Activated naive CD8-positive, alpha-beta T cell treated with anti-CD3 and anti-CD28 coated beads for 36 hours (primary cell): Measurements from ENCODE around the gene POLL. TPM values are rescaled to one million over a fixed set of nuclear protein-coding genes. Genes with fewer than 3 reads are reported as not detected.
A peak's percentile ranks its signal among the peaks of the same experiment; 100 is the strongest.
"Not testable (repeated sequence)": the region's sequence is repeated elsewhere in the genome, so short reads cannot be mapped to it uniquely, and the experiment has no call there.

ENCODE experiments used
- DNase-seq: peaks from one replicate; pipeline ENCODE4 v3.0.0; 2021
- H3K27ac Mint-ChIP-seq: one replicate; pipeline ENCODE4 v1.8.0; 2022; ENCODE audit warnings: mild to moderate bottlenecking, moderate library complexity, mixed read lengths
- H3K27me3 Mint-ChIP-seq: one replicate; pipeline ENCODE4 v1.8.0; 2022; ENCODE audit warnings: mild to moderate bottlenecking, mixed read lengths
- H3K36me3 Mint-ChIP-seq: one replicate; pipeline ENCODE4 v1.8.0; 2021; ENCODE audit warnings: mild to moderate bottlenecking, mixed read lengths
- H3K4me1 Mint-ChIP-seq: one replicate; pipeline ENCODE4 v1.8.0; 2021; ENCODE audit warnings: mixed read lengths
- H3K4me3 Mint-ChIP-seq: one replicate; pipeline ENCODE4 v1.8.0; 2022; ENCODE audit warnings: mild to moderate bottlenecking, moderate library complexity, mixed read lengths
- H3K9me3 Mint-ChIP-seq: one replicate; pipeline ENCODE4 v1.8.0; 2022; ENCODE audit warnings: mixed read lengths
- total RNA-seq, 2 experiments: library from RNA; stranded (reverse); gene quantifications; one replicate each; pipeline ENCODE4 v1.2.3, GENCODE V29; 2021

Gene POLL
- total RNA-seq, 2 experiments from 2014 or later: 27.4 to 28.6 TPM

- no peak for DNase-seq
- Mint-ChIP-seq H3K36me3 (peaks cover 2% of the 10 kb centered on the region), H3K4me1 (peaks cover 9% of the 10 kb centered on the region), H3K27ac (no peak overlapping the region), H3K4me3 (no peak overlapping the region), H3K27me3 (no peaks in the 10 kb centered on the region), H3K9me3 (no peaks in the 10 kb centered on the region)
Measured at GRCh38 chr10:101615525-101616116, 27.6 kb upstream of the POLL start.

GRCh38 chr10:101614663-101615524 is 26.8 kb upstream of the POLL start:
- H3K27me3 Mint-ChIP-seq: no peaks in the 10 kb centered on the region
- H3K36me3 Mint-ChIP-seq: peaks cover 2% of the 10 kb centered on the region
- no peak for DNase-seq
- peaks cover 9% of the 10 kb centered on the region for H3K4me1 Mint-ChIP-seq
- no peak overlapping the region for H3K4me3 Mint-ChIP-seq
- no peak overlapping the region for H3K27ac Mint-ChIP-seq
- no peaks in the 10 kb centered on the region for H3K9me3 Mint-ChIP-seq

DNA sequence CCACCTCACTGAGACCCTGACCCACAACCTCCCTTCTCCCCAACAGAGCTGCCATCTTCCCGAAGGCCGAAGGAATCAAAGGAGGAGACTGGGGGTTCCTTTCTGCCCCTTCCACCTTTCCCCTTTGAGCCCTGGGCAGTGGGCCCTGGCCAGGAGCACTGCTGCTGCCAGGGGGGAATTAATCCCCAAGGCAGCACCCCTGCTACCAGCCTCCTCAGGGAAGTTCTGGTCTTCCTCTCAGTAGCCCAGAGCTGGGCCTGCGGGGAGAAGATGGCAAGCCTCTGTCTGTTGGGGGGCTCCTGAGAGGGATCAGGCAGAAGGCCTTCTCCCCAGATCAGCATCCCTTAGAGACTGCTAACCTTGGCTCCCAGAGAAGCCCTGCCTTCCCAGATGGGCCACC is 25.6 kb upstream of the POLL start:
- Mint-ChIP-seq H3K9me3 (no peaks in the 10 kb centered on the region), H3K36me3 (peaks cover 4% of the 10 kb centered on the region), H3K4me3 (no peak overlapping the region), H3K27me3 (no peaks in the 10 kb centered on the region), H3K27ac (no peak overlapping the region), H3K4me1 (peaks cover 9% of the 10 kb centered on the region)
- DNase-seq: no peak

- H3K4me3 Mint-ChIP-seq: no peak overlapping the region
- H3K27ac Mint-ChIP-seq: no peak overlapping the region
- no peak for DNase-seq
- H3K27me3 Mint-ChIP-seq: no peaks in the 10 kb centered on the region
- H3K4me1 Mint-ChIP-seq: peaks cover 9% of the 10 kb centered on the region
- H3K36me3 Mint-ChIP-seq: peaks cover 4% of the 10 kb centered on the region
- no peaks in the 10 kb centered on the region for H3K9me3 Mint-ChIP-seq
Measured at GRCh38 chr10:101612872-101613271, 24.8 kb upstream of the POLL start.

DNA sequence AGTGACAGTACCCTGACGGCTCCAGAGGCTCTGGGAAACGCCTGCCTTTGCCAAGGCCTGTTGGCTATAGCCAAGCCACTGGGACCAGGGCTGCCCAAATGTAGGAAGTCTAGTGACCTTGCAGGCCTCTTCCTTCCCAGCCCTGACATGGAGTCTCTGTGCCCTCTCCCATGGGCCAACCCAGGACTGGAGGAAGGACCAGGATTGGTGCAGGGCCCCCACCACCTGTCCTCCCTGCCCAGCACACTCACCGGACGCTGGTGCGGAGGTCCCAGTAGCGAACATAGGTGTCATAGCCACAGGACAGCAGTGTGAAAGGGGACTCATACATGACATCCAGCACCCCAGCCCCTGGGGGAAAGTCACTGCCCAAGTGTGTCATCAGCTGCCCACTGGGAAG is 24.0 kb upstream of the POLL start:
- H3K9me3 Mint-ChIP-seq: no peaks in the 10 kb centered on the region
- no peak overlapping the region for H3K27ac Mint-ChIP-seq
- peaks cover 4% of the 10 kb centered on the region for H3K36me3 Mint-ChIP-seq
- H3K4me1 Mint-ChIP-seq: peaks cover 5% of the 10 kb centered on the region
- no peaks in the 10 kb centered on the region for H3K27me3 Mint-ChIP-seq
- no peak overlapping the region for H3K4me3 Mint-ChIP-seq
- no peak for DNase-seq

DNA sequence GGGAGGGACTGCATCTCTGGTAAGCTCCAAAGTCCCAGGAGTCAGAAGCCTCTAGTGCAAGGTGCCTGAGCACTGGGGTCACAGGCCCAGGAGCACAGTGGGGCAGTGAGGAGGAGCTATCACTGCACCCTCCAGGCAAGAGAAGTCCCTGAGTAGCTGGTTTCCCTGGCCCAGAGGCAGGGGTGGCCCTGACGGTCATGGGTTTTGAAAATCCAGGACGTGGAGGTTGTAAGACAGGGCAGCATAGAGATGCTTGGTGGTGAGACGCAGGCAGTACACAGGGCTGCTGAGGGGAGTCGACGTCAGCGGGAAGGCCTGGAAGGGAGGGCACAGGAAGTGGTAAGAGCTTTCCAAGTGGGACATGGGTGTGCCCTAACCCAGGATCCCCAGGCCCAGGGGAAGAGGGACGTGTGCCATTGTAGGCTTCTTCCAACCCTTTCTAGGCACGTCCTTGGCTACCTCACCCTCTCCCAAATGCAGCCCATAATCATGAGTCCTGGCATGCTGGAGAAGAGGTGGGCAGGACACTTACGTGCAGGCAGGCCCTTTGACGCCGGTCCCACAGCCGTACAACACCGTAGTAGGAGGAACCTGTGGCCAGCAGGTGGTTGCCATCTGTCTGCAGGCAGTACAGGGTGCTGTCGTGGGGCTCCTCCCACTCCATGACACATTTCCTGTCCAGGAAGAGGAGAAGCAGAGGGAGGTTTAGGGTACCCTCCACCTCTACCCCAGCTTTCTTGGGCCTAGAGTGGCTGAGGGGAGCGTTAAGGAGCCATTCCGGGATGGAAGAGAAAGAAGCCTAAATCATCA is 23.2 kb upstream of the POLL start:
- peak overlapping the region; percentile 92 for H3K27ac Mint-ChIP-seq

DNA sequence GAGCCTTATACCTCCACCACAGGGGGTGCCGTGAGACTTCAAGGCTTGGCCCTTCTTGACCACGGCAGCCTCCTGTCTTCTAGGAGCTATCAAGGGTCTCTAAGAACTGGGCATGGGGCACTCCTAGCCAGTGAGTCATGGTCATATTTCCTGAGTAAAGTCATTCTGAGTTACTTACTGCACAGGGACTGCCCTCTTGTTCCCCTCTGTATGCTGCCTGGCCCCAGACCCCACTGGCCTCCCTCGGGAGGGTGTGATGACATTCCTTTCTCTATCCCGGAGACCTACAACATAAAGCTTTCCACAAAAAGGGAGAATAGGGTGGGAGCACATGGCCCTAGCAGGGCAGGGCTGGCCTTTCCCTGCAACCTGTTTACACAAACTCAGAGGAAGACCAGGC is 21.4 kb upstream of the POLL start:
- Mint-ChIP-seq H3K9me3 (no peaks in the 10 kb centered on the region), H3K36me3 (peaks cover 4% of the 10 kb centered on the region), H3K4me3 (no peak overlapping the region), H3K27me3 (no peaks in the 10 kb centered on the region), H3K27ac (peak overlapping the region; percentile 46), H3K4me1 (peaks cover 5% of the 10 kb centered on the region)
- DNase-seq: no peak

More for the DNA sequence above, 23.2 kb upstream of the POLL start:
- Mint-ChIP-seq H3K9me3 (no peaks in the 10 kb centered on the region), H3K27me3 (no peaks in the 10 kb centered on the region), H3K36me3 (peaks cover 4% of the 10 kb centered on the region), H3K4me3 (no peak overlapping the region), H3K4me1 (peaks cover 5% of the 10 kb centered on the region)
- no peak for DNase-seq

- no peak for DNase-seq
- H3K4me3 Mint-ChIP-seq: no peak overlapping the region
- peaks cover 5% of the 10 kb centered on the region for H3K4me1 Mint-ChIP-seq
- H3K27me3 Mint-ChIP-seq: no peaks in the 10 kb centered on the region
- H3K36me3 Mint-ChIP-seq: peaks cover 6% of the 10 kb centered on the region
- no peaks in the 10 kb centered on the region for H3K9me3 Mint-ChIP-seq
- H3K27ac Mint-ChIP-seq: no peak overlapping the region
Measured at GRCh38 chr10:101607124-101607523, 19.1 kb upstream of the POLL start.

DNA sequence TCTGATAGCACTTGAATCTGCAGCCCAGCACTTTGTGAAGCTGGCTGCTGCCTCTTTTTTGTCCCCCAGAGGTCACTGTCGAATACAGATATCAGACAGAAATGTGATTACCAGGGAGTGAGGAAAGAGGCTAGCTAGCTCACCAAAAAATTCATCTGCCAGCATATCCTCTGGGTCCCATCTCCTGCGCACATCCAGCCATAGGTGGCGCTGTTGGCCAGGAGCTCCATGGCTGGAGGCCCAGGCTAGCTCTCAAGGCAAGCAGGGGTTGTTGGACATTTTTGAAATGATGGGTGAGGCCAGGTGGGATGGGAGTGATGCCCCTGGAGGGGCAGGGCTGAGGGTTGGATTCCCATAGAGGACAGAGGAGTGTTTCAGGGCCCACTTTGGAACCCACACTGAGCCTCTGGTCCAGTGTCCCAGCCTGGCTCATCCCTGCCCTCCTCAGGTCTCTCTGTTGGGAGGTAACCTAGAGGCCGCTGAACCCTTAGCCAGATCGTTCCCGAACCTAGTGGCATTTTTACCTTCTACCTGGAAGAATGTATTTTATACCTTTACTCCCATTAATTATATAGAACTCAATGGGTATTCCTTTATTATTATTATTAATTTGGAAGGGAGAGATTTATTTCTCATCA is 14.8 kb upstream of the POLL start:
- no peak overlapping the region for H3K4me3 Mint-ChIP-seq
- H3K27ac Mint-ChIP-seq: no peak overlapping the region
- no peaks in the 10 kb centered on the region for H3K9me3 Mint-ChIP-seq
- H3K27me3 Mint-ChIP-seq: no peaks in the 10 kb centered on the region
- peaks cover 1% of the 10 kb centered on the region for H3K36me3 Mint-ChIP-seq
- peak; percentile 78 for DNase-seq
- no peaks in the 10 kb centered on the region for H3K4me1 Mint-ChIP-seq

DNA sequence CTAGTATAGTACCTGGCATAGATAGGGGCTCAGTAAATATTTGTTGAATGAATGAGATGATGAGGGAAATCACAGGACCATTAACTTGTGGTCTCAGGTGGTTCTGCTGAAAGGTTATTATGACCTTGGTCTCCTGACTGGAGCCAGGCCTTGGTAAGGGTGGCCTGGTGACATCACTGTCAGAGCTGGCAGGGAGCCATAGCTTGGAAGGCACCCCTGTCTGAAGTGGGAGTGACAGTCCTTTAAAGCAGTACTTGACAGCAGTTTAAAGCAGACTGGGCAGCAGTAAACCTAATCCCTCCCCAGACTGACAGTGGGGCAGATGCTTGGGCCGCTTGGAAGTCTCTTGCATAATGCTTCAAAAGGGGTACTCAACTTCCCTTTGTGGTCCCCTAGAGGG is 13.5 kb upstream of the POLL start:
- no peak for DNase-seq
- Mint-ChIP-seq H3K36me3 (peaks cover 1% of the 10 kb centered on the region), H3K4me1 (no peaks in the 10 kb centered on the region), H3K27ac (no peak overlapping the region), H3K27me3 (no peaks in the 10 kb centered on the region), H3K9me3 (no peaks in the 10 kb centered on the region), H3K4me3 (no peak overlapping the region)

DNA sequence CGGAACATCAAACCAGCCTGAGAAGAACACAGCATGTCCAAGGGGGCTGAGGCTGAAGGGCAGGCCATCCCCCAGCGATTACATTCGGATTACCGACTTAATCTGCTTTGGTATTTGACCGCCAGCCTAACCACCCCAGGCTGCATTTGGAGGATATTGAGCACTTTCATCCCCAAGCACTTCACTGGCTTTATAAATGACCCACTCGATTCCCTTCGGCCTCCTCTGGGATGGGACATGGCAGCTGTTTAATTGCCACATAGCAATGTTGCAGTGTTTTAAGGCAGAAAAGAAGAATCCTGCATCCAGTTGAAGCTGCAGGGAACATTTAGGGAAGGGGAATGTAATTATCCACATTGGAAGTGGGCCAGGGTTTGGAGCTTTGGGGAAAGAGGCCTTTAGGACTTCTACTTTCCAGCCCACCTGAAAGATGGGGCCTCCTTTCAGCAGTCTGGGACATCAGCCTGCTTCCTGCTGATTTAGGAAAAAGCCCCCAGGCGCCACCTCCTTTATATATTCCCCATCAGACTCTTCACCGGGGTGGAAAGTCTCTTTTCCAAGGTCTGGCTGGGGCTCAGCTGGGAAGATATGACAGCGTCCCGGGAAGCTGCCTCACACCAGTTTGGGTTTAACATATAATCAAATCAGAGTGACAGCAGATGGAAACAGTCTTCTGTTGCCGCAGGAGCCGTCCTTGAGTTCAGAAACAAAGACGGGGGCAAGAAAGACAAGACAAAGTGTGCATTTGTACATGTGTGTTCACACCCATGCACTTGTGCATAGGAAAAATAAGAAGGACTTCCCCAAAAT is 9.2 kb upstream of the POLL start:
- H3K4me1 Mint-ChIP-seq: no peaks in the 10 kb centered on the region

DNA sequence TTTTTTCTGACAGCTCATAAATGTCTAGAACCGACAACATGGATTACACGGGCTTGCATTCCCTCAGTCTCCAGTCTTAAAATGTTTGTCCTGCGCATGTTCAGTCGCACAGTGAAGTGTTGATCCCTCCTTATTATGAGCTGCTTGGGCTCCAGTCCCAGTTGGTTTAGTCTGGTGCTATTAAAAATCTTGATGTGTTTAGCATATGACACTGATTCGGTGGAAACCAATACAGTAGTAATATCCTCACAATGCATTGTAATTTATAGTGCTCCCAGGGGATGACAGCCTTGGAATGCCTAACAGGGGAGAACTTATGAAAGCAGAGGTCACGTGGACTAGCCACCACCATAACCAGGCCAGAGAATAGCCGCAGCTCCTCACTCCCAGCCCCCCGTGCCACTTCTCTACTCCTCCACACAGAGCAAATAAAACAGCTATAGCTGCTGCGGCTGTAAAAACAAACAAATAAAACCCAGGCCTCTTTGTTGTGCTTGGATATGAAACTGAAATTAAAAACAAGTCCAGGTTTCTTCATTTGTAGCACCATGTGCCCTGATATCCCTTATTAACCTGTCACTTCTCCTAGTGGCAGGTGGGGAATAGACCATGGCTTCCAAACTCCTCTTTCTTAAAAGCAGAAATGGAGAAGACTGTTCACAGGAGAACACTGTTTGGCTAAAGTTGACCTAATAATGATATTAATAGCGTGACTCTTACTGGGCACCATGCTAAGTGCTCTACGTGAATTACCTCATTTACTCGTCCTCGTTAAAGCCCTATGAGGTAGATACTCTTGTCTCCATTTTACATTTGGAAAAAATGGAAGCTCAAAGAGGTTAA is 7.8 kb upstream of the POLL start:
- Mint-ChIP-seq H3K9me3 (no peaks in the 10 kb centered on the region), H3K4me3 (no peak overlapping the region), H3K27me3 (no peaks in the 10 kb centered on the region), H3K27ac (no peak overlapping the region), H3K4me1 (no peaks in the 10 kb centered on the region), H3K36me3 (no peaks in the 10 kb centered on the region)
- no peak for DNase-seq

More for the DNA sequence above, 9.2 kb upstream of the POLL start:
- Mint-ChIP-seq H3K27me3 (no peaks in the 10 kb centered on the region), H3K9me3 (no peaks in the 10 kb centered on the region), H3K36me3 (no peaks in the 10 kb centered on the region), H3K27ac (no peak overlapping the region), H3K4me3 (no peak overlapping the region)
- DNase-seq: no peak

GRCh38 chr10:101593331-101593730 is 5.3 kb upstream of the POLL start:
- H3K4me3 Mint-ChIP-seq, H3K36me3 Mint-ChIP-seq, H3K4me1 Mint-ChIP-seq, H3K27ac Mint-ChIP-seq, H3K27me3 Mint-ChIP-seq, DNase-seq, H3K9me3 Mint-ChIP-seq: not testable (repeated sequence)
